Measurements from ENCODE around the gene PIGK.

Gene PIGK

GRCh38 chr1:77056525-77056924 lies 162.7 kb downstream of the PIGK start:
- peaks cover 11% of the 10 kb centered on the region for H3K4me1 ChIP-seq (ENCODE audit: control insufficient read depth, insufficient read depth, low read length)
- no peak overlapping the region for H3K9ac ChIP-seq (ENCODE audit: low read depth, low read length)
- no peaks in the 10 kb centered on the region for H3K9me3 ChIP-seq (ENCODE audit: control insufficient read depth, insufficient read depth, low read length)
- H3K27me3 ChIP-seq (ENCODE audit: control insufficient read depth, insufficient read depth, low read length): no peaks in the 10 kb centered on the region
- no peak overlapping the region for H3K4me3 ChIP-seq (ENCODE audit: low read depth, low read length)
- no peaks in the 10 kb centered on the region for H3K36me3 ChIP-seq (ENCODE audit: control insufficient read depth, insufficient read depth, low read length)

GRCh38 chr1:77051425-77051824 lies 167.8 kb downstream of the PIGK start:
- Histone ChIP-seq H3K4me1 (ENCODE audit: control insufficient read depth, insufficient read depth, low read length) (no peaks in the 10 kb centered on the region), H3K9me3 (ENCODE audit: control insufficient read depth, insufficient read depth, low read length) (no peaks in the 10 kb centered on the region), H3K27me3 (ENCODE audit: control insufficient read depth, insufficient read depth, low read length) (no peaks in the 10 kb centered on the region), H3K4me3 (ENCODE audit: low read depth, low read length) (no peak overlapping the region), H3K36me3 (ENCODE audit: control insufficient read depth, insufficient read depth, low read length) (no peaks in the 10 kb centered on the region), H3K9ac (ENCODE audit: low read depth, low read length) (no peak overlapping the region)

GRCh38 chr1:77048615-77049005 lies 170.6 kb downstream of the PIGK start:
- Histone ChIP-seq H3K4me3 (ENCODE audit: low read depth, low read length) (no peak overlapping the region), H3K9ac (ENCODE audit: low read depth, low read length) (no peak overlapping the region), H3K36me3 (ENCODE audit: control insufficient read depth, insufficient read depth, low read length) (no peaks in the 10 kb centered on the region), H3K27me3 (ENCODE audit: control insufficient read depth, insufficient read depth, low read length) (no peaks in the 10 kb centered on the region), H3K4me1 (ENCODE audit: control insufficient read depth, insufficient read depth, low read length) (no peaks in the 10 kb centered on the region), H3K9me3 (ENCODE audit: control insufficient read depth, insufficient read depth, low read length) (no peaks in the 10 kb centered on the region)

- Histone ChIP-seq H3K9me3 (ENCODE audit: control insufficient read depth, insufficient read depth, low read length) (no peaks in the 10 kb centered on the region), H3K9ac (ENCODE audit: low read depth, low read length) (no peak overlapping the region), H3K4me3 (ENCODE audit: low read depth, low read length) (no peak overlapping the region), H3K27me3 (ENCODE audit: control insufficient read depth, insufficient read depth, low read length) (no peaks in the 10 kb centered on the region), H3K4me1 (ENCODE audit: control insufficient read depth, insufficient read depth, low read length) (no peaks in the 10 kb centered on the region), H3K36me3 (ENCODE audit: control insufficient read depth, insufficient read depth, low read length) (no peaks in the 10 kb centered on the region)
These were observed 171.1 kb downstream of the PIGK start for GRCh38 chr1:77047978-77048614.

GRCh38 chr1:77047575-77047974 lies 171.7 kb downstream of the PIGK start:
- no peak overlapping the region for H3K9ac ChIP-seq (ENCODE audit: low read depth, low read length)
- no peak overlapping the region for H3K4me3 ChIP-seq (ENCODE audit: low read depth, low read length)
- no peaks in the 10 kb centered on the region for H3K27me3 ChIP-seq (ENCODE audit: control insufficient read depth, insufficient read depth, low read length)
- H3K36me3 ChIP-seq (ENCODE audit: control insufficient read depth, insufficient read depth, low read length): no peaks in the 10 kb centered on the region
- H3K9me3 ChIP-seq (ENCODE audit: control insufficient read depth, insufficient read depth, low read length): no peaks in the 10 kb centered on the region
- no peaks in the 10 kb centered on the region for H3K4me1 ChIP-seq (ENCODE audit: control insufficient read depth, insufficient read depth, low read length)

GRCh38 chr1:77044133-77044849 lies 174.9 kb downstream of the PIGK start:
- Histone ChIP-seq H3K4me3 (ENCODE audit: low read depth, low read length) (no peak overlapping the region), H3K36me3 (ENCODE audit: control insufficient read depth, insufficient read depth, low read length) (no peaks in the 10 kb centered on the region), H3K9me3 (ENCODE audit: control insufficient read depth, insufficient read depth, low read length) (no peaks in the 10 kb centered on the region), H3K27me3 (ENCODE audit: control insufficient read depth, insufficient read depth, low read length) (no peaks in the 10 kb centered on the region), H3K4me1 (ENCODE audit: control insufficient read depth, insufficient read depth, low read length) (no peaks in the 10 kb centered on the region), H3K9ac (ENCODE audit: low read depth, low read length) (no peak overlapping the region)

- H3K36me3 ChIP-seq (ENCODE audit: control insufficient read depth, insufficient read depth, low read length): no peaks in the 10 kb centered on the region
These were observed 178.4 kb downstream of the PIGK start for GRCh38 chr1:77040826-77041225.

GRCh38 chr1:77039739-77040138 lies 179.5 kb downstream of the PIGK start:
- H3K36me3 ChIP-seq (ENCODE audit: control insufficient read depth, insufficient read depth, low read length): no peaks in the 10 kb centered on the region
- H3K4me3 ChIP-seq (ENCODE audit: low read depth, low read length): no peak overlapping the region
- no peaks in the 10 kb centered on the region for H3K27me3 ChIP-seq (ENCODE audit: control insufficient read depth, insufficient read depth, low read length)
- no peaks in the 10 kb centered on the region for H3K9me3 ChIP-seq (ENCODE audit: control insufficient read depth, insufficient read depth, low read length)
- H3K4me1 ChIP-seq (ENCODE audit: control insufficient read depth, insufficient read depth, low read length): no peaks in the 10 kb centered on the region
- no peak overlapping the region for H3K9ac ChIP-seq (ENCODE audit: low read depth, low read length)

More at GRCh38 chr1:77040826-77041225, 178.4 kb downstream of the PIGK start:
- Histone ChIP-seq H3K9ac (ENCODE audit: low read depth, low read length) (no peak overlapping the region), H3K4me1 (ENCODE audit: control insufficient read depth, insufficient read depth, low read length) (no peaks in the 10 kb centered on the region), H3K4me3 (ENCODE audit: low read depth, low read length) (no peak overlapping the region), H3K27me3 (ENCODE audit: control insufficient read depth, insufficient read depth, low read length) (no peaks in the 10 kb centered on the region), H3K9me3 (ENCODE audit: control insufficient read depth, insufficient read depth, low read length) (no peaks in the 10 kb centered on the region)

- Histone ChIP-seq H3K9me3 (ENCODE audit: control insufficient read depth, insufficient read depth, low read length) (no peaks in the 10 kb centered on the region), H3K27me3 (ENCODE audit: control insufficient read depth, insufficient read depth, low read length) (no peaks in the 10 kb centered on the region), H3K36me3 (ENCODE audit: control insufficient read depth, insufficient read depth, low read length) (no peaks in the 10 kb centered on the region), H3K9ac (ENCODE audit: low read depth, low read length) (no peak overlapping the region), H3K4me1 (ENCODE audit: control insufficient read depth, insufficient read depth, low read length) (no peaks in the 10 kb centered on the region), H3K4me3 (ENCODE audit: low read depth, low read length) (no peak overlapping the region)
These were observed 180.1 kb downstream of the PIGK start for GRCh38 chr1:77039111-77039510.

Data from iPS-15b (cell line).